ENCODE data around the gene CASP8AP2. TPM values are rescaled to one million over a fixed set of nuclear protein-coding genes. Genes with fewer than 3 reads are reported as not detected.

Gene CASP8AP2
- total and polyA plus RNA-seq, 4 donors = 4.3 to 24.4 (median 8.2) TPM

- Histone ChIP-seq H3K4me3 (no peak overlapping the region), H3K27ac (ENCODE audit: low read depth in 1 of 2, low read length in 1 of 2) (no peak overlapping the region), H3K27me3 (ENCODE audit: control insufficient read depth in 3 of 3, insufficient read depth in 3 of 3, low read length in 2 of 3) (no peaks in the 10 kb centered on the region), H3K36me3 (ENCODE audit: control insufficient read depth in 4 of 4, insufficient read depth in 4 of 4, low read length in 4 of 4) (peaks cover 21 to 35% (median 29%) of the 10 kb centered on the region in 4 donors), H3K4me1 (ENCODE audit: control insufficient read depth in 5 of 5, insufficient read depth in 5 of 5, low read length in 5 of 5) (no peaks in the 10 kb centered on the region), H3K9me3 (ENCODE audit: control insufficient read depth in 4 of 4, insufficient read depth in 3 of 4, low read length in 3 of 4) (no peaks in the 10 kb centered on the region), H3K9ac (ENCODE audit: insufficient read depth in 1 of 2, low read length in 2 of 2) (no peak overlapping the region)
- DNase-seq (no peak), ATAC-seq (ENCODE audit: insufficient read depth, low FRiP score) (no peak)
- TF ChIP-seq, protein P1, sequence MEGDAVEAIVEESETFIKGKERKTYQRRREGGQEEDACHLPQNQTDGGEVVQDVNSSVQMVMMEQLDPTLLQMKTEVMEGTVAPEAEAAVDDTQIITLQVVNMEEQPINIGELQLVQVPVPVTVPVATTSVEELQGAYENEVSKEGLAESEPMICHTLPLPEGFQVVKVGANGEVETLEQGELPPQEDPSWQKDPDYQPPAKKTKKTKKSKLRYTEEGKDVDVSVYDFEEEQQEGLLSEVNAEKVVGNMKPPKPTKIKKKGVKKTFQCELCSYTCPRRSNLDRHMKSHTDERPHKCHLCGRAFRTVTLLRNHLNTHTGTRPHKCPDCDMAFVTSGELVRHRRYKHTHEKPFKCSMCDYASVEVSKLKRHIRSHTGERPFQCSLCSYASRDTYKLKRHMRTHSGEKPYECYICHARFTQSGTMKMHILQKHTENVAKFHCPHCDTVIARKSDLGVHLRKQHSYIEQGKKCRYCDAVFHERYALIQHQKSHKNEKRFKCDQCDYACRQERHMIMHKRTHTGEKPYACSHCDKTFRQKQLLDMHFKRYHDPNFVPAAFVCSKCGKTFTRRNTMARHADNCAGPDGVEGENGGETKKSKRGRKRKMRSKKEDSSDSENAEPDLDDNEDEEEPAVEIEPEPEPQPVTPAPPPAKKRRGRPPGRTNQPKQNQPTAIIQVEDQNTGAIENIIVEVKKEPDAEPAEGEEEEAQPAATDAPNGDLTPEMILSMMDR (IDR thresholded peaks at IDR 0.05; ENCODE audit: control extremely low read depth, extremely low read depth) = no peak
- WGBS, 2 donors = 68 to 93% methylated on average over 1 of the region's 1 CpG
Observed at GRCh38 chr6:89858041-89858440, 28.4 kb downstream of the CASP8AP2 start.

DNA sequence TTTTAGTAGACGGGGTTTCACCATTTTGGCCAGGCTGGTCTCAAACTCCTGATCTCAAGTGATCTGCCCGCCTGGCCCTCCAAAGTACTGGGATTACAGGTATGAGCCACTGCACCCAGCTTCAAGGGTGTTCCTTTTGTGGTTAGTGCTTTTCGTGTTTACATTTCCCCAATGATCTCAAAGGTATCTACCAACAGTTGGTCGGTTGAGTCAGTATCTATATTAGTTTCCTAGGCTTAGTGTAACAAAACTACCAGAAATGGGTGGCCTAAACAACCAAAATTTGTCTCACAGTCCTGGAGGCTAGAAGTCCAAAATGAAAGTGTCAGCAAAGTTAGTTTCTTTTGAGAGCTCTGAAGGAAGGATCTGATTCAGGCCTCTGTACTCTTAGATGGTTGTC, 30.1 kb downstream of the CASP8AP2 start:
- H3K27ac ChIP-seq (ENCODE audit: low read depth in 1 of 2, low read length in 1 of 2) = no peak overlapping the region
- 93 to 94% methylated on average over 4 of the region's 4 CpGs for WGBS, 2 donors
- ATAC-seq (ENCODE audit: insufficient read depth, low FRiP score) (no peak), DNase-seq (no peak)
- H3K9ac ChIP-seq (ENCODE audit: insufficient read depth in 1 of 2, low read length in 2 of 2) = no peak overlapping the region
- H3K4me1 ChIP-seq (ENCODE audit: control insufficient read depth in 5 of 5, insufficient read depth in 5 of 5, low read length in 5 of 5) = no peaks in the 10 kb centered on the region
- H3K4me3 ChIP-seq = no peak overlapping the region
- no peaks in the 10 kb centered on the region for H3K27me3 ChIP-seq (ENCODE audit: control insufficient read depth in 3 of 3, insufficient read depth in 3 of 3, low read length in 2 of 3)
- TF ChIP-seq, protein P1 (IDR thresholded peaks at IDR 0.05; ENCODE audit: control extremely low read depth, extremely low read depth) = no peak
- H3K9me3 ChIP-seq (ENCODE audit: control insufficient read depth in 4 of 4, insufficient read depth in 3 of 4, low read length in 3 of 4) = peaks cover 0 to 3% (median 0%) of the 10 kb centered on the region in 4 donors
- H3K36me3 ChIP-seq (ENCODE audit: control insufficient read depth in 4 of 4, insufficient read depth in 4 of 4, low read length in 4 of 4) = peaks cover 21 to 35% (median 33%) of the 10 kb centered on the region in 4 donors

GRCh38 chr6:89862273-89862672, 32.6 kb downstream of the CASP8AP2 start:
- no peak for ATAC-seq (ENCODE audit: insufficient read depth, low FRiP score)
- Histone ChIP-seq H3K27me3 (ENCODE audit: control insufficient read depth in 3 of 3, insufficient read depth in 3 of 3, low read length in 2 of 3) (no peaks in the 10 kb centered on the region), H3K9me3 (ENCODE audit: control insufficient read depth in 4 of 4, insufficient read depth in 3 of 4, low read length in 3 of 4) (peaks cover 0 to 5% (median 0%) of the 10 kb centered on the region in 4 donors), H3K36me3 (ENCODE audit: control insufficient read depth in 4 of 4, insufficient read depth in 4 of 4, low read length in 4 of 4) (peaks cover 19 to 42% (median 37%) of the 10 kb centered on the region in 4 donors), H3K4me3 (no peak overlapping the region), H3K4me1 (ENCODE audit: control insufficient read depth in 5 of 5, insufficient read depth in 5 of 5, low read length in 5 of 5) (no peaks in the 10 kb centered on the region), H3K27ac (ENCODE audit: low read depth in 1 of 2, low read length in 1 of 2) (no peak overlapping the region), H3K9ac (ENCODE audit: insufficient read depth in 1 of 2, low read length in 2 of 2) (no peak overlapping the region)
- WGBS, 2 donors = 84 to 92% methylated on average over 5 of the region's 5 CpGs
- DNase-seq = no peak
- TF ChIP-seq, protein P1 (IDR thresholded peaks at IDR 0.05; ENCODE audit: control extremely low read depth, extremely low read depth) = no peak

GRCh38 chr6:89862698-89863097, 33.0 kb downstream of the CASP8AP2 start:
- Histone ChIP-seq H3K27me3 (ENCODE audit: control insufficient read depth in 3 of 3, insufficient read depth in 3 of 3, low read length in 2 of 3) (no peaks in the 10 kb centered on the region), H3K27ac (ENCODE audit: low read depth in 1 of 2, low read length in 1 of 2) (no peak overlapping the region), H3K4me1 (ENCODE audit: control insufficient read depth in 5 of 5, insufficient read depth in 5 of 5, low read length in 5 of 5) (no peaks in the 10 kb centered on the region), H3K9ac (ENCODE audit: insufficient read depth in 1 of 2, low read length in 2 of 2) (no peak overlapping the region), H3K9me3 (ENCODE audit: control insufficient read depth in 4 of 4, insufficient read depth in 3 of 4, low read length in 3 of 4) (peaks cover 0 to 5% (median 0%) of the 10 kb centered on the region in 4 donors), H3K36me3 (ENCODE audit: control insufficient read depth in 4 of 4, insufficient read depth in 4 of 4, low read length in 4 of 4) (peaks cover 17 to 44% (median 39%) of the 10 kb centered on the region in 4 donors), H3K4me3 (no peak overlapping the region)
- ATAC-seq (ENCODE audit: insufficient read depth, low FRiP score) = no peak
- no peak for DNase-seq
- WGBS, 2 donors = 87 to 90% methylated on average over 2 of the region's 2 CpGs
- TF ChIP-seq, protein P1 (IDR thresholded peaks at IDR 0.05; ENCODE audit: control extremely low read depth, extremely low read depth) = no peak
